PC-3 (cell line): ENCODE results near the gene AEBP1.

ENCODE experiments used
- CTCF ChIP-seq: fragments of 300-600 bp; sonication (generic); conservative IDR thresholded peaks from 2 replicates; pipeline ENCODE4 v1.5.1; 2017; ENCODE audit warnings: antibody characterized with exemption, low read depth, mild to moderate bottlenecking, low read length
- EZH2 ChIP-seq: fragments of 300-600 bp; sonication (generic); IDR thresholded peaks from one replicate; pipeline ENCODE4 v1.6.1; 2017; ENCODE audit warnings: antibody characterized with exemption, mild to moderate bottlenecking, low read length; ENCODE audit not compliant: unreplicated experiment
- EZH2phosphoT487 ChIP-seq: fragments of 300-600 bp; sonication (generic); IDR thresholded peaks from 2 replicates; pipeline ENCODE4 v1.6.1; 2018; ENCODE audit warnings: mild to moderate bottlenecking, antibody characterized with exemption, low read length, borderline replicate concordance

GRCh38 chr7:44131173-44132029 is 27.3 kb downstream of the AEBP1 start:
- peak; percentile 60 for TF ChIP-seq CTCF
- no peak for TF ChIP-seq EZH2phosphoT487
- no peak for TF ChIP-seq EZH2
